GM21576 (cell line): ENCODE data around the gene MAVS.
A peak's percentile ranks its signal among the peaks of the same experiment; 100 is the strongest.

ENCODE experiments used
- ATAC-seq: cut with Tn5 transposase; IDR thresholded peaks from one replicate; pipeline ENCODE4 v1.9.1; 2021; ENCODE audit warnings: mild to moderate bottlenecking, moderate library complexity; ENCODE audit not compliant: unreplicated experiment

Gene MAVS

DNA sequence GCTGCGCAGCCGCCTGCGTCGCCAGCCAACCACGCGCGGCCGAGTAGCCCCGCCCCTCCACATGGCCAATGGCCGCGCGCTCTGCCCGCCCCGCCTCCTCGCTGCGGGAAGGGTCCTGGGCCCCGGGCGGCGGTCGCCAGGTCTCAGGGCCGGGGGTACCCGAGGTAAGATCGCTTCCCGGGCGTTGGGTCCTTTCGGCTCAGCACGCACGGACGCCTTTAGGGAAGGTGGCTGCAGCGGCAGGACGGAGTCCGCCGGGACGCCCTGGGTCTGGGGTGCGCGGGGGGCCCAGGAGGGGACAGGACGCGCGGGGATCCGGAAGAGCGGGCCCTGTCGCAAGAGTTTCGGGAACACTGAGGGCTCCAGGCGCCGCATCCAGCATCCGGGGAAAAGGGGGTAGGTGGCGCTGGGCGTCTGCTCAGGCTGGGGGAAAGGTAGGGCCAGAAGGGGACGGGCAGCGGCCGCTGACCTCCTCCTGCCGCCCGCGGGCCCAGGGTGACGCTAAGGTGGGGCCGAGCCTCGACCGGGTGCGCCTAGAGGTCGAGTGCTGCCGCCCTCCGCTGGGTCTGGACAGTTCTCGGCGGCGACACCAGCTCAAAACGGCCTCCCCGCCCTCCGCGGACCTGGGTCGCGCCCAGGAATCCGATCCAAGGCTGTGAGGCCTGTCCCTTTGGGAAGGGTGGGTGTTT lies at the start of gene MAVS:
Gene MAVS, plus strand, starts transcription at position 95 of the 689 bp plus-strand sequence. CDS start 7,791 bp downstream, outside the sequence.
- ATAC-seq, result peak; percentile 85

DNA sequence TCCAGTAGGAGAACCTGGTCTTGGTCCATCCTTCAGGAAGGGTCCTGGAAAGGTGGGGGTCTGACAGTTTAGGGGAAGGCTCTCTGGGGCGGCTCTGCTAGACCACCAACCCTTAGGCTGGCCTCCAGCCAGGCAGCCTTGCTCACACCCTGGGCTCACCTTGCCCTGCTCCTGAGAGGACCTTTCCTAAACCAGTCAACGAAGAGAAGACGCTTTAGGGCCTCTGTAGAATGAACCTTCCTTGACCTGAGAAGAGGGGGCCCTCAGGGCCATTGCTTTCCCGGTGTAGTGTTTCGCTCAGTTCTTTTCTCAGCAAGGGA lies 49.4 kb upstream of the MAVS start:
- no peak for ATAC-seq

DNA sequence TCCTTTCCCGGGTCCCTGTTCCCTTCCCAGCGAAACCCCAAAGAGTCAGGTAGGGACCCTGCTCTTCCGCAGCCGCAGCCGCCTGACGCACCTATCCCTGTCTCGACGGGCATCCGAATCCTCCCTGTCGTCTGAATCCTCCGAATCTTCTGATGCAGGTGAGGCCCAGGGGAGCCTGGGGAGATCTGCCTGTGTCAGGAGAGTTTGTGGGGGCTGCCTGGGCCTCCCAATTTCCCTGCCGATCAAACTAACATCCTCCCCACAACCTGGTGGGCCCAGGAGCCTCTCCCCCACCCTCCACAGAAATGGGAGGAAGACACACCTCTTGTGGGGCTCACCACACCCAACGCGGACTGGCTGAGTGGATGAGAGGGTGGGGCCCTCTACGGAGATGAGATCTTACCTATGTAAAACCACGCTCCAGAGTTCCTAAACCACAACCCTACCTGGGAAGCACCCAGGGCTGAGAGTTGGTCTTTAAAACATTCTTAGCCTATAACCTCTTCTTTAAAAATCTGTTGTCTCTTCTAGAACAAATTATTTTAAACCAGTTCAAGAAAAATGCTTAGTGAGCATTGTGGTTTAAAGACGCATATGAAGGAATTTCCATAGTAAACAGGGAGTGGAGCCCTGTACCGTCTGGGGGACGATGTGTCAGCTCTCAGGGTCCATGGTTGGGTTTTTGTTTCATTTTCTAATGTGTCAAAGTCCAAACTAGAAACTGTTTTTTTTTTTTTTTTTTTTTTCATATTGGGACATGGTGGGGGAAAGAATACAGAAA lies 48.9 kb upstream of the MAVS start:
- ATAC-seq, result no peak

DNA sequence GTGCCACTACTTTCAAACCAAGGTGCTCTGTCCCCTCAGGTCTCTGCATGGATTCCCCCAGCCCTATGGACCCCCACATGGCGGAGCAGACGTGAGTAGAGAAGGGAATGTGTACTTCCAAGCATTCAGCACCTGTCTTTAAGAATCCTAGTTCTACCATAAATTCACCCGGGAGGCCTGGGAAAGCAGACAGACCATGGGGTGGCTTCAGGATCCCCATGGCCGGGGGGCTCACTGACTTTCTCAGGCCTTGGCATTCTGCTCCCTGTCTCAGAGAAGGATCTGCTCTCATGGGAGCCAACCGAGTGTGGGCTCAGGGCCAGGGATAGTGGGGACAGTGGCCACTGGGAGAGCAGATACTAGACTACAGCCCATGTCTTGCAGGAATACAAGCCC lies 48.3 kb upstream of the MAVS start:
- ATAC-seq, result no peak

DNA sequence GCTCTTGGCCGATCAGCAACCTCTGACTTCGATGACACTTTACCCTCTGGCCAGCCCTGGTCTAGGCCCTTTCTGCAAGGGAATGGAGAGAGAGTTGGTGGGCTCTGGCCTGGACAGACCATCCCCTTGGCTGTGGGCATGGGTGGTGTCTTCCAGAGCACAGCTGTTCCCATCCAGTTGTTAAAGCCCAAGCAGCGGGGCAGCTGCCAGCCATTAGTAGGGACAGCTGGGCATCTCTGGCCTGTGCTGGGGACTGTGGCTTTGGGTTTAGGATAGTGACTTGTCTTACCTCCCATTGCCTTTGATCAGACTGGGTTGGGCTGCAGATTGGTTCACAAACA lies 47.8 kb upstream of the MAVS start:
- no peak for ATAC-seq

DNA sequence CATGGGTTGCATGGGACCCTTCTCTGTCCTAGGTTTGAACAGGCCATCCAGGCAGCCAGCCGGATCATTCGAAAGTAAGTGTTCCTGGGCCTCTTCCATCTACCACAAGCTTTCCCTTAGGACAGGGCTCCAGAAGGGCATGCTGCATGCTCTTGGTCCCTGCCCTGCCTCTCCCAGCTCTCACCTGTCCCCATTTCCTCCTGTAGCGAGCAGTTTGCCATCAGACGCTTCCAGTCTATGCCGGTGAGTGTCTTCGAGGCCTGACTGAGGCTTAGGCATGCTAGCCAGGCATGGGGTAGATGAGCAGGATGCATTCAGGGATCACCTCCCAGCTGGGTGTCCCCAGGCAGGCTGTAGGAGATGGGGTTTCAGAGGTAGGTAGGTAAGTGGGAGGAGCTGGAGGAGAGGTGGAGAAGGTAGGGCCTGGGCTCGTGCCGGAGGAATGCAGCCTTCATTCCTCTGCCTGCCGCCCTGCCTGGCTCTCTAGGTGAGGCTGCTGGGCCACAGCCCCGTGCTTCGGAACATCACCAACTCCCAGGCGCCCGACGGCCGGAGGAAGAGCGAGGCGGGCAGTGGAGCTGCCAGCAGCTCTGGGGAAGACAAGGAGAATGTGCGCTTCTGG lies 46.3 kb upstream of the MAVS start:
- no peak for ATAC-seq

DNA sequence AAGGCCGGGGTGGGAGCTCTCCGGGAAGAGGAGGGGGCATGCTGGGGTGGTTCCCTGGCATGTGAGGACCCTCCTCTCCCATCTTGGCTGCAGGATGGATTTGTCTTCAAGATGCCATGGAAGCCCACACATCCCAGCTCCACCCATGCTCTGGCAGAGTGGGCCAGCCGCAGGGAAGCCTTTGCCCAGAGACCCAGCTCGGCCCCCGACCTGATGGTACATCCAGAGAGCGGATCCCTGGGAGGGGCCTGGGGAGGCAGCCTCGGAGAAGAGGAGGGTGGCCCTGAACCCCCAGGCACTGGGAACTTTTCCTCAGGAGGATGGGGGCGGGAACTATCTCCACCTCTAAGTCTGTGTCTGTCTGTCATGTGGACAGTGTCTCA lies 45.8 kb upstream of the MAVS start:
- no peak for ATAC-seq

DNA sequence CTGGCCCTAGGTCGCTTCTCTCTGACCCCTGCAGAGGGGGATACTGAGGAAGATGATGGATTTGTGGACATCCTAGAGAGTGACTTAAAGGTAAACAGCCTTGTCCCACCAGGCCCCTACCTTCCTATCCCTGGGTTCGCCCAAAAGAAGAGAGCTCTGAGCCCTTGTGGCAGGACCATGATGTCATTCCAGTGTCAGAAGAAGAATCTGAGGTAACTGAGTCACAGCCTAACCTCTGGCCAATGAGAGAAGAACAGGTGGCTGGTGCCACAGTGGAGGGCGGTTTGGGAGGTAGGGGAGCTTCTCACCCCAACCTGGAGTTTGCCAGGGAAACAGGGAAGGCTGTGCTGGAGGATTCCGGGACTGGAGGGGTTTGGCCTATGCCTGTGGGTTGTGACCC lies 45.3 kb upstream of the MAVS start:
- no peak for ATAC-seq

DNA sequence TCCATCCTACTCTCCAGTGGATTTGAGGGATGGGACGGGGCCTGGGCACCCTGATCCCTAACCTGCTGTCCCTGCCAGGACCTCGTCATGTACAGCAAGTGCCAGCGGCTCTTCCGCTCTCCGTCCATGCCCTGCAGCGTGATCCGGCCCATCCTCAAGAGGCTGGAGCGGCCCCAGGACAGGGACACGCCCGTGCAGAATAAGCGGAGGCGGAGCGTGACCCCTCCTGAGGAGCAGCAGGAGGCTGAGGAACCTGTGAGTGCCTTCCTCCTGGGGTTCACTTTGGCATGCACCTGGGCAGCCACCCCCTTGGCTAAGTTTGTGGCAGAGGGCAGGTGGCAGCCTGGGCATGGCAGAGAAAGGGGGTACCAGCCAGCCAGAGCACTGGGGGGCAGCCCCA lies 44.8 kb upstream of the MAVS start:
- no peak for ATAC-seq

DNA sequence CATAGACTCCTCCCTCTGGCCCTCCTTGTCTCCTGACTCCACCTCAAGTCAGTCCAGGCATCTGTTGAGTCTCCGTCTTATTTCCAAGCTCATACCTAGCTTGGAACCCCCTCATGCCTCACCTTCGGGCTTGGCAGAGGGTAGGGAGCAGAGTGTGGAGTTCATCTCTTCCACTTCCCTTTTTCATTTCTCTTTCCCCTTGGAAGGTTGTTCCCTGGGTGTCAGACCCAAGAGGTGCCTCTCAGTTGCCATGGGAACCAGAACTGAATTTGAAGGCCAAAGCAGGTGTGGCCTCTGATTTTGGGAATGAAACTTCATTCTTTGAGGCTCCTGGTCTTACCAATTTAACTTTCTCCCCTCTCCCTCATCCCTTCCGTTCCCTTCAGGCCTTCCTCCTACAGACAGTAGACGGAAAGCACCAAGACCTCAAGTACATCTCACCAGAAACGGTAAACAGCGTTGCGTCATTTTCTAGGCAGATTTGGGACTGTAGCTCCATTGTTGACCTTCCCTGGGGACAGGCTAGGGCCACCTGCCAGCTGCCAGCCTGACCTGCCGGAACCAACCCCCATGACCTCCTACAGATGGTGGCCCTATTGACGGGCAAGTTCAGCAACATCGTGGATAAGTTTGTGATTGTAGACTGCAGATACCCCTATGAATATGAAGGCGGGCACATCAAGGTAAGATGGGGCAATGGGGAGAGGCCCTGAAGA lies 44.0 kb upstream of the MAVS start:
- ATAC-seq, result no peak

DNA sequence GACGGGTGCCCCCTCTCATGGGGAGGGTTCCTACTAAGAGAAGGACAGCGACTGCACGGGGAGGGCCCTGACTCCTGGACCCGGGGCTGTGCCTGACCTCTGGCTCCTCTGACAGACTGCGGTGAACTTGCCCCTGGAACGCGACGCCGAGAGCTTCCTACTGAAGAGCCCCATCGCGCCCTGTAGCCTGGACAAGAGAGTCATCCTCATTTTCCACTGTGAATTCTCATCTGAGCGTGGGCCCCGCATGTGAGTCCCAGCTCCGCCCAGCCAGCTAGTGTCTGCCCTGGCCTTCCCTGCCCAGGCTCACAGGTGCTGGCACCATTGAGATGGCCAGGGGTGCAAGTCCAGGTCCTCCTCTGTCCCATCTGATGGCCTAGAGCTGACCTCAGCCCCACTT lies 43.3 kb upstream of the MAVS start:
- no peak for ATAC-seq

DNA sequence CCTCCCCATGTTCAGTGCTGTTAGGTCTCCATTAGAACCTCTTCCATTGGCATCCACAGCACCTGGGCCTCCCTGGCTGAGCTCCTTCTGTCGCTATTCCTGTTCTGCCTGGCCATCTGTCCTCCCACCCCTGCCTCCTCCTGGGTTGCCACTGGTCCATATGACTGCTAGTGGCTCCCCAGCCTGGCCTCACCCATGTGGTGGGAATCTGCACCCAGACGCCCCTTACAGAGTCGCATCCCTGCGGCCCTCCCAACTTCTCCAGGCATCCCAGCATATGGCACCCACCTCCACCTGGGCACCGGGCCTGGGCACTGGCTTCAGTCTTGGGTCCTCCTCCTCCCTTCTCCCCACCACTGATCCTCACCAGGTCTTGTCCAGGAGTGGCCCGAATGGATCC lies 42.8 kb upstream of the MAVS start:
- ATAC-seq, result no peak

DNA sequence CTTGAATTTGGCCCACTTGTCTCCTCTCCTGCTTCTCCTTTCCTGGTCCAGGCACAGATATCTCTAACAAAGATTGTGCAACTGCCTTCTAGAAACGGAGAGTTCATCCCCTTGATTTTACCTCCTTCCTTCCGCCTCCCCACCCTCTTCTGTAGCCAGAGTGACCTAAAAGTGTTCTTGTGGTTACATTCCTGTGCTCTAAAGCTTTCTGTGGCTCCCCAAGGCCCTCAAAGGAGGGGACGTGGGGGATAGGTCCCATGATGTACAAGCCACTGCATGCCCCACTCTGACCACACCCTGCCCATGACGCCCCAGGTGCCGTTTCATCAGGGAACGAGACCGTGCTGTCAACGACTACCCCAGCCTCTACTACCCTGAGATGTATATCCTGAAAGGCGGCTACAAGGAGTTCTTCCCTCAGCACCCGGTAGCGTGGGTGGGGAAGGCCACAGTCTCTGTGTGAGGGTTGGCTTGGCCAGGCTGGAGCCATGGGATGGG lies 42.3 kb upstream of the MAVS start:
- ATAC-seq, result no peak

DNA sequence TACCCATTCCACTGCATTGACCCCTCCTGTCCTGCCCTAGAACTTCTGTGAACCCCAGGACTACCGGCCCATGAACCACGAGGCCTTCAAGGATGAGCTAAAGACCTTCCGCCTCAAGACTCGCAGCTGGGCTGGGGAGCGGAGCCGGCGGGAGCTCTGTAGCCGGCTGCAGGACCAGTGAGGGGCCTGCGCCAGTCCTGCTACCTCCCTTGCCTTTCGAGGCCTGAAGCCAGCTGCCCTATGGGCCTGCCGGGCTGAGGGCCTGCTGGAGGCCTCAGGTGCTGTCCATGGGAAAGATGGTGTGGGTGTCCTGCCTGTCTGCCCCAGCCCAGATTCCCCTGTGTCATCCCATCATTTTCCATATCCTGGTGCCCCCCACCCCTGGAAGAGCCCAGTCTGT lies 41.9 kb upstream of the MAVS start:
- no peak for ATAC-seq

DNA sequence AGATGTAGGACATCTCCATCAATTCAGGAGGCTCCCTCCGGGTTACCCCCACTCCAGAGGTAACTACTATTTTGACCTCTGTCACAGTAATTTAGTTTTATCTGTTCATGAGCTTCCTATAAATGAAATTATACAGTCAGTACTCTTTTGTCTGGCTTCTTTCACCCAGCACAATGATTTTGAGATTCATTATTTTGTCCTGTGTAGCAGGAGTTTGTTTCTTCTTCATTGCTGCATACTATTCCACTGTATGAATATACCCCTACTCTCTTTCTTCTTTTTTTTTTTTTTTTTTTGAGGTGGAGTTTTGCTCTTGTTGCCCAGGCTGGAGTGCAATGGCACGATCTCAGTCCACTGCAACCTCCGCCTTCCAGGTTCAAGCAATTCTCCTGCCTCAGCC lies 38.1 kb upstream of the MAVS start:
- no peak for ATAC-seq

DNA sequence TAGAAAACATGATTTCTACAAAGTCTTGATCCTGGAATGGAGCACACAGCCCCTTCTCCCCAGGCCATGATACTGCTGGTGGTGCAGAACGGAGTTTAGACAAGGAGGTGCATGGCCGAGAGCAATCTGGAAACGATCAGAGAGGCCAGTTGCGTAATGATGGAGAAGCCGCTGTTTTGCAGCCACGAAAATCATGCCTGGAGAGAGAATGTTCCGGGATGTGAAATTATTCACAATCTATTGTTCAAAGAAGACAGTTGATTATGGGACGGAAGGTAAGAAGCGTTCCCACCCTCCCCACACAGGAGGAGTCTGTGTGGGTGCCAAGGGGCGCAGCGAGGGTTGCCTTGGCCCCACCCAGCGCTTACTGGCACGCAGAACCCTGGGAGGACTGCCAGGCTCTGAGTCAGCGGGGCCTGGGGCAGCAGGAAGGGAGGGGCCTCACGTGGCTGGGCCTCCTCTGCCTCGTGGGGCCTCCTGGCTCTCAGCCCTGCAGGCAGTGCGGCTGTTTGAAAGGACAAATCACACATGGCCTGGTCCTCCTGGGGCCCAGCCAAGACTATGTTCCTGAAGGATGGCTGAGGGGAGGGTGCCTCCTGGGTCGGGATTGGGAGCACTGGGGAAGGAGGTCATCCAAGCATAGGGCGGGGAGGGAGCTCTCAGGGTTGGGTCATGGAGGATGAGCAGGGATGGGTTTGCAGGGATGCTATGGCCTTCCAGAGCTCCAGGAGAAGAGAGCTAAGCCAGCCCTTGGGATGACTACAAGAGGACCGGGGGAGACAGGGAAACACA lies 35.0 kb upstream of the MAVS start:
- no peak for ATAC-seq

DNA sequence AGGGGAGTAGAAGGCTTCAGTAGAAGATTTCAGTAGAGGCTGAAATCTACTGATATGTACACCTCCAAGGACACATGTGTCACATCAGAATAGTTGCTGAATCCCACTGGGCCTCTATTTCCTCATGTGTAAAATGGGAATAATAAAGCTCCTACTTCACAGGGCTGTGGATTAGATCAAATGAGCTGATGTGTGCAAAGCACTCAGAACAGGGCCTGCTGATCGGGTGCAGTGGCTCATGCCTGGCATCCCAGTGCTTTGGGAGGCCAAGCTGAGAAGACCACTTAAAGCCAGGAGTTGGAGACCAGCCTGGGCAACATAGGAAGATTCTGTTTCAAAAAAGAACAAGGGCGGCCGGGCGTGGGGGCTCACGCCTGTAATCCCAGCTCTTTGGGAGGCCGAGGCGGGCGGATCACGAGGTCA lies 34.4 kb upstream of the MAVS start:
- ATAC-seq, result no peak

DNA sequence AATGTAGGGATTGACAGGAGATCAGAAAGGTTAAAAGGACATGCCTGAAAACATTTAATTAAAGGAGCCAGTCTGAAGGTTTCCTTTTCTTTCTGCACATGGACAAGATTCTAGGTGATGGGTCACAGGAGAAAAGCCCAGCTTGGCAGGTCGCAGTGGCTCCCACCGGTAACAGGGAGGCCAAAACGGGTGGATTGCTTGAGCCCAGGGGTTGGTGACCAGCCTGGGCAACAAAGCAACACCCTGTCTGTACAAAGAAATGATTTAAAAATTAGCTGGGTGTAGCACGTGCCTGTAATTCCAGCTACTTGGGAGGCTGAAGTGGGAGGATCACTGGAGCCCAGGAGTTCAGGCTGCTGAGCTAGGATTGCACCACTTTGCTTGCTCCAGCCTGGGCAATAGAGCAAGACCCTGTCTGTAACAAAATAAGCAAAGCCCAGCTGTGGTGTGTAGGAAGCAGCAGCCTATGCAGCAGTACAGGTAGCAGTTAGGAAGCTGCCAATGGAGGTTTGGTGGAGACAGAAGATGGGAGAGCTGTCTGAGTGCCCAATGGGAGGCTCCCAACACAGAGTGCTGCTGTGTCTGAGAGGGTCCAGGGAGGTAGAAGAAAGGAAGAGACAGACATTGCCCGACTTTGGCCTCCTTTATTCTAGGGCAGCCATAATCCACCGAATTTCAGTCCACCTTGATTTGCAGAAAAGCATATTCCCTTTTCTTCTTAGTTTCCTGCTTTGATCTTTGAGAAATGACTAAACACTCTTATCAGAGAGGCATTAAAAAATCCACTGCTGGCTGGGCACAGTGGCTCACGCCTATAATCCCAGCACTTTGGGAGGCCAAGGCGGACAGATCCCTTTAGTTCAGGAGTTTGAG lies 33.4 kb upstream of the MAVS start:
- ATAC-seq, result no peak

DNA sequence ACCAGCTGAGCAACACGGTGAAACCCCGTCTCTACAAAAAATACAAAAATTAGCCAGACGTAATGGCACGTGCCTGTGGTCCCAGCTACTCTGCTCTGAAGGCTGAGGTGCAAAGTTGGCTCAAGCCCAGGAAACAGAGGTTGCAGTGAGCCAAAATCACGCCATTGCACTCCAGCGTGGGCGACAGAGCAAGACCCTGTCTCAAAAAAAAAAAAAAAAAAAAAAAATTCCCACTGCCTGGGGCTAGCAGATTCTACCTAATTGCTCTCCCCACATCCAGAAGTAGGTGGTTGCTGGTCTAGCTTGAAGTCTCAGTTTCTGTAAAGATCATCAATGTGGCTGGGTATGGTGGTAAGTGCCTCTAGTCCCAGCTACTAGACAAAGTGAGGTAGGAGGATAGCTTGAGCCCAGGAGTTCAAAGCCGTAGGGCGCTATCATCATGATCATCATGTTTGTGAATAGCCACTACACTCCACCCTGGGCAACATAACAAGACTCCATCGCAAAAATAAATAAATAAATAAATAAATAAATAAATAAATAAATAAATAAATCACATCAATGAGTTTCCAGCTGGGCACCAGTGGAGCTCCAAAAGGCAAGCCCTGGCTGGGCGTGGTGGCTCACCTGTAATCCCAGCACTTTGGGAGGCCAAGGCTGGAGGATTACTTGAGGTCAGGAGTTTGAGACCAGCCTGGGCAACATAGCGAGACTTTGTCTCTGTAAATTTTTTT lies 32.6 kb upstream of the MAVS start:
- ATAC-seq, result no peak
